ENCODE results near the gene MEIOB.
"Not testable (repeated sequence)": the region's sequence is repeated elsewhere in the genome, so short reads cannot be mapped to it uniquely, and the experiment has no call there.

The MEIOB gene

GRCh38 chr16:1877089-1877488 lies 5.1 kb upstream of the MEIOB start:
- DNase-seq: no peak

DNA sequence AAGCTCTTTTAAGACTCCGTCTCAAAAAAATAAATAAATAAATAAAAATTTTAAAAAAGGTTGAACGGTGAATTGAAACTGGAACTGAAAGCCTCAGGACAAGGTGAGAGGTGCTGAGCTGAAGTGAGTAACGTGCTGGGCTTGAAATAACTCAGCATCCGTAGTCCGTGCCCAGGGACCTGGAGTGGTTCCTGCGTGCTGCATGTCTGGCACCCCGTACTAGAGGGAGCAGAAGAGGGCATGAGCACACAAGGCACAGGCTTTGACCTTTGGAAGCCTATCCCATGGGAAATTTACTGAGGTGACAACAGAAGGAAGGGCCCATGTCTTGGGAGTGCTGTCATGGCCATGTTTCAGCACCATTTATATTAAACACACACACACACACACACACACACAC lies 4.5 kb upstream of the MEIOB start:
- DNase-seq: no peak

- DNase-seq: not testable (repeated sequence)
Measured at GRCh38 chr16:1876066-1876465, 4.1 kb upstream of the MEIOB start.

DNA sequence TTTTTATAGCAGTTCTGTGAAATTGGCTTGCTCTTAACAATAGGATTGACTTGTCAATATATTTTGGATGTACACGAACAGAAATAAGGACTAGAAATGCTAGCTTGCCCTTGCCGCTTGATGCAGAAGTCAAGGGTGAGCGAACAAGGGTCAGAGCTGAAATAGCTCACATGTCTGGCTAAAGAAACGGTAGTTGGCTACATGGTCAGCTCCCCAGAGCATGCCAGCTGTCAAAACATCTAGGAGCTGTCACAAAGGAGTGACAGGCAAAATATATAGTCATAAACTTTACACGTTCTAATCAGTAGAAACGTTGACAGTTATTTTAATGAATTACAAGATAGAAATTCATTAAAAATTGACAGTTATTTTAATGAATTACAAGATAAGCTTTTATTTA lies 2.9 kb upstream of the MEIOB start:
- no peak for DNase-seq

GRCh38 chr16:1870365-1871082 lies 1.4 kb downstream of the MEIOB start:
- no peak for DNase-seq

GRCh38 chr16:1865902-1866690 lies 5.9 kb downstream of the MEIOB start:
- peak; percentile 4 for DNase-seq

DNA sequence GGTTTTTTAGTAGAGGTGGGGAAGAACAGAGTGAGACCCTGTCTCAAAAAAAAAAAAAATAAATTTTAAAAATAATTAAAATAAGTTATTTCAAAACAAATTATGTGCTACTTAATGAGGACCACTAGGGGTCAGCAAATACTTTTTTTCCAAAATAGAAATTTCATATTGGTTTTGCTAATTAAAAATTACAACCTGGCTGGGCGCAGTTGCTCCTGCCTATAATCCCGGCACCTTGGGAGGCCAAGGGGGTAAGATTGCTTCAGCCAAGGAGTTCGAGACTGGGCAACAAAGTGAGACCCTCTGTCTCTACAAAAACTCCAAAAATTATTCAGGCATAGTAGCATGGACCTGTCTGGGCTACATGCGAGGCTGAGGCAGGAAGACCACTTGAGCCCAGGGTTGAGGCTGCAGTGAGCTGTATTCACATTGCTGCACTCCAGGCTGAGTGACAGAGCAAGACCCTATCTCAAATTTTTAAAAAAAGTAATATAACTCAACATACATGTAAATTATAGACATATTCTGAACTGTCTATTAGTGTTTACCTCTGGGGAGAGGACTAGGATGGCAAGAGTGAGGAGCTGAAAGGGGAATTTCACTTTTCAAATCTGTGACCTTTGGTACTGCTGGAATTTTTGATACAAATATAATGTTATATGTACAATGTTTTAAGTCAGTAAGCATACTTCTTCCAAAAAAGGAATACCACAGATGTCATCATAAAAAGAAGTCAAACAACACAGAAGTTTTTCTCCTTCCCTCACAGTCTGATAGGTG lies 8.1 kb downstream of the MEIOB start:
- peak; percentile 41 for DNase-seq

DNA sequence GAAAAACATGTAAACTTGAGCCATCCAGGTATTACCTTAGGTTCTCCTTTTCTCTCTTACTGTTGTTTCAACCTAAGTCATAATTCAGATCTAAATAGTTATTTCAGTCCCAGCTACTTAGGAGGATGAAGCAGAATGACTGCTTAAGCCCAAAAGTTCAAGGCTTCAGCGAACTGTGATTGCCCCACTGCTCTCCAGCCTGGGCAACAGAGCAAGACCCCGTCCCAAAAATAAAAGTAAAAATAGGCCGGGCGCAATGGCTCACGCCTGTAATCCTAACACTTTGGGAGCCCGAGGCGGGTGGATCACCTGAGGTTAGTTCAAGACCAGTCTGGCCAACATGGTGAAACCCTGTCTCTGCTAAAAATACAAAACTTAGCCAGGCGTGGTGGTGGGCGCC lies 9.6 kb downstream of the MEIOB start:
- no peak for DNase-seq

- DNase-seq: no peak
Measured at GRCh38 chr16:1861730-1862129, 10.2 kb downstream of the MEIOB start.

DNA sequence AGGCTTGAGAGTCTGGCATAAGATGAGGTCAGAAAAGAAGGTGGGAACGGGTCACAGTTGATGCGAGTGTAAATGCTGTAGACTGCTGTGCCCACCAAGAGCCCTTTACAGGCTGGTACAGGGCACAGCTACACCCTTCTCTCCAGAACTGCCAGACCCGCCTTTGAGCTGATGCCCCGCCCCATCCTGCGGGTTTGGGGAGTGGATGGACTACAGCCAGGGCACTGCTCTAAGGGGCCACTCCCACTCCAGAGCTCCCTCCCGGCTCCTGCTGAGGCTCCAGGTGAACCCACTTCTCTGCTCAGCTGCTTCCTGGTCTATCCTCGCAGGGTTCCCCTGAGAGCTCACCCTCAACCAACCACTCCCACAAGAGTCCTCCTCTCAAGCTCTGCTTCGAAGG lies 12.3 kb downstream of the MEIOB start:
- DNase-seq: peak; percentile 52

- DNase-seq: no peak
Measured at GRCh38 chr16:1858189-1858865, 13.6 kb downstream of the MEIOB start.

- DNase-seq: no peak
Measured at GRCh38 chr16:1857433-1858097, 14.4 kb downstream of the MEIOB start.

GRCh38 chr16:1851793-1852192 lies 20.2 kb downstream of the MEIOB start:
- DNase-seq: no peak

GRCh38 chr16:1850981-1851380 lies 21.0 kb downstream of the MEIOB start:
- DNase-seq: no peak

DNA sequence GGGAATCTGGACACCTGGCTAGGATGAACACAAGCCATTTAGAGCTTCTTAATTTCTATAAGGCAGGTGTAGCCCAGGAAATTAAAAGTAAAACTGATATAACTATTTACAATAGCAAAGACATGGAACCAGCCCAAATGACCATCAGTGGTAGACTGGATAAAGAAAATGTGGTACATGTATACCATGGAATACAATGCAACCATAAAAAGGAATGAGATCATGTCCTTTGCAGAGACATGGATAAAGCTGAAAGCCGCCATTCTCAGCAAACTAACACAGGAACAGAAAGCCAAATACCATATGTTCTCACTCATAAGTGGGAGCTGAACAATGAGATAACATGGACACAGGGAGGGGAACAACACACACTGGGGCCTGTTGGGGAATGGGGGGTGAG lies 25.5 kb downstream of the MEIOB start:
- DNase-seq: no peak

DNA sequence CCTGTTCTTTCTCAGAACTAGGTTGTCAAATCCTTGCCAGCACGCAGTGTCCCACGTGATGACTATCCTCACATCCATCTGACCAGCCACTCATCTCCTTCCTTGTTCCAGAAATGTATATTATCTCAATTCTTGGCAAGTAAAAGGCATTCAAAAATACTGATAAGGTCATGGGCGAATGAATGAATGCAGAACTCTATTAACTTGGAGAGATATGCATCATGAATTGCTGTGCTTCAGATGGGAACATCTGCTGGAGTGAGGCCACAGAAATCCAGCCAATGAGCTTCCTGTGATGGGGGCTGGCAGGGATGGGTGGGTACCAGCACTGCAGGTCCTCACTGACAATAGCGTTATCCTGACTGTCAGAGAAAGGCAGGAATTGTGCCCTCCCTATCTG lies 26.0 kb downstream of the MEIOB start:
- DNase-seq: no peak

DNA sequence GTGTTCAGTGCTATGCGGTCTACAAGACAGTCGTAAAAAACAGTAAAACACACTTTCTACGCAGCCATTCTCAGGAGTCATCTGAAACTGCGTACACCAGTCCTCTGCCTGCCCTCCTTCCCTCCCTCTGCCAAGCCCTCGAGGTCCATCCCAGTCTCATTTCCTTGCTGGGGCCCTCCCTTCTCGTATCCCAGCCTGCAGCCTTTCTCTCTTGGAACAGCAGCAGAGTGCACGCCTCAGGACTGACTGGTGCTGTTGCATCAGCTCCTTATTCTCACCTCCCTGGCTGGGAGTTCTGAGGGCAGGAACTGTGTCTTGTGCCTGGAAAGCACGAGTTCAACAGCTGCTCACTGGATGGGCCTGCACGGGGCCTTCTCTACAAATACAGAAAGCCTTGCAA lies 32.4 kb downstream of the MEIOB start:
- DNase-seq: no peak

DNA sequence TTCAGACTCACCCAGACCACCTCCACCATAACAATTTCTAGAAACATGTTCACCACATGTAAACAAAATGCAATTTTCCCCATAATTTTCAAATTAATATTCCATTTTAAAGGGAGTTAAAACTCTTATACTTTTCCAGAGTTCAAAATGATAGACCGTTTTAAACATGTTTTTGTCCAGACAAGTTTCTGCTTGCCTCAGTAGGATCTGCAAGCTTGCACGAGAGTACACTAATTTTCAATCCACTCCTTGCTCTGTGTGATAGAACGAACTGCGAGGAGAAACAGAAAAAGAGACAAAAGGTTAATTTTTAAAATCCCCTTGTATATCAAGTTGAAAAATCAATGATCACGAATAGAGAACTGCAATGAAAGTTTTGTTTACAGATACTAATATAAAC lies 37.9 kb downstream of the MEIOB start:
- DNase-seq: no peak

DNA sequence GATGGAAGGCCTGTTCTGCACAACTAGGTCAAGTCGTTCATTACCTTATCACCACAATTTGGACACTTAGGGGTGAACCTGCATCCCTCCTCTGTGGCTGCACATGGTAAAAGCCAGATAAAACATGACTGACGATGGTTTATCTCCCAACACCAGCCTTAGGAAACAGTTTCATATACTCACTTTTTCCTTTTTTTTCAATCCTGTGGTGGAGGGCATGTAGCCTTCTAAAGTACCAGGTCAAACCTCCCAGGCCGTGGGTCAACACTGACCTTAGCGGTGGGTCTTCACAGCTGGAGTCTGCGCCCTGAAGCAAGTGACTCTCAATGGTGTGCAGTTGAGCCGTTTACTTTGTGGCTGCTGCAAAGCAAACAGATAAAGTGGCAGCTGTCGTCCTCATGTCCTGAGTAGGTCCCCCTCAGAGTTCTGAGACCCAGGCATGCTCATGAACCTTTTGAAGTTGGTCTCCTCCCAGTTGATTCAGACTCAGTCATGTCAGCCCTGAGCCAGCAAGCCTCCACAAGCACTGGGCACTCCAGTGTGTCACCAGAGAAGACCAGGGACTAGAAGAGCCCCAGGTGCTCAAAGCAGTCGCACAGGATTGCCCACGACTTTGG lies 39.0 kb downstream of the MEIOB start:
- DNase-seq: peak; percentile 12

DNA sequence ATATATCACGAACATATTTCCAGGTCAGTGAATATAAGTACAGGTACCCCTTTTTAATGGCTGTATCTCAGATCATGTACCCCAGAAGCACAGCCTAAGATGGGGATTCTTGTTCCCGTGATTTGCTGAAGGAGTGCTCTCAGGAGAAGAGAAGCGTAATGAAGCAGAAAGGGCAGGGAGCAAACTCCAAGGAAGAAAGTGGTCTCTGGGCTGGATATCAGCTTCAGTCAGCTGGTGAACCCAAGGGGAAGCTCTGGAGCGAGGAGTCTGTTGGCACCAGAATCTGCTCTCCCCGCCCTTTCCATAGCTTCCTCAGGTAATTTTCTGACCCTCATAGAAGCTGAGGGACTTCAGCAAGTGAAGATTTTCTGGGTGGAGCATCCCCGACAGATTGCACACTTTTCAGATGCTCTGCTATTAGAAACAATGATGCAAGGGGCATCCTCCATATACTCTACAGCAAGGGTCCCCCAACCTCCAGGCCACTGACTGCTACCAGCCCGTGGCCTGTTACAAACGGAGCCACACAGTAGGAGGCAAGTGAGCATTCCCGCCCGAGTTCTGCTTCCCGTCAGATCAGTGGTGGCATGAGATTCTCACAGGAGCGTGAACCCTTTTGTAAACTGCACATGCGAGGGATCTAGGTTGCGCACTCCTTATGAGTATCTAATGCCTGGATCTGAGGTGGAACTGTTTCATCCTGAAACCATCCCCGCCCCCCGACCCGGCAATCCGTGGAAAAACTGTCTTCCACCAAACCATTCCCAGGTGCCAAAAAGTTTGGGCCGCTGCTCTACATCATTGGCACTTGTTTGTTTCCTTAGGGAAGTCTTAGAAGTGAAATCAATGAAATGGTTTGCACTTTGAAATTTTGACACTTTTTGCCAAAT lies 40.5 kb downstream of the MEIOB start:
- DNase-seq: no peak

GRCh38 chr16:1830213-1830612 lies 41.8 kb downstream of the MEIOB start:
- DNase-seq: no peak
